Heart right ventricle (tissue), 16 donors: Measurements from ENCODE around the gene HK3. TPM values are rescaled to one million over a fixed set of nuclear protein-coding genes. Genes with fewer than 3 reads are reported as not detected.

ENCODE experiments used
- ATAC-seq, 8 donors: fragments of 200-7000 bp; cut with Tn5 transposase; one replicate each; pipeline ENCODE4 v1.9.1; 2020; ENCODE audit warnings: mild to moderate bottlenecking in 8 of 8, moderate library complexity in 8 of 8, moderate number of reproducible peaks in 1 of 8
- DNase-seq, 2 donors: peaks; one replicate each; pipeline ENCODE4 v3.0.0-alpha.2; 2020
- H3K27ac ChIP-seq, 10 donors: fragments of 200-600 bp; sonication (generic) in 2 of 10; one replicate each; pipeline versions ENCODE4 v1.5.0 to v1.8.0; 2020 to 2022; ENCODE audit warnings: mild to moderate bottlenecking in 3 of 10
- H3K27me3 ChIP-seq, 7 donors: fragments of 200-600 bp; one replicate each; pipeline ENCODE4 v1.8.0; 2021 to 2022; ENCODE audit warnings: mild to moderate bottlenecking in 2 of 7
- H3K36me3 ChIP-seq, 9 donors: fragments of 200-600 bp; sonication (generic) in 1 of 9; one replicate each; pipeline versions ENCODE4 v1.5.0 to v1.8.0; 2020 to 2022; ENCODE audit warnings: mild to moderate bottlenecking in 2 of 9
- H3K4me1 ChIP-seq, 9 donors: fragments of 200-600 bp; sonication (generic) in 1 of 9; one replicate each; pipeline versions ENCODE4 v1.5.0 to v1.8.0; 2020 to 2022; ENCODE audit warnings: mild to moderate bottlenecking in 4 of 9
- H3K4me3 ChIP-seq, 10 donors: fragments of 200-600 bp; sonication (generic) in 2 of 10; one replicate each; pipeline versions ENCODE4 v1.5.0 to v1.8.0; 2020 to 2022; ENCODE audit warnings: mild to moderate bottlenecking in 7 of 10, moderate library complexity in 2 of 10
- H3K9me3 ChIP-seq, 11 donors: fragments of 200-600 bp in 10 of 11; sonication (generic) in 2 of 11; one replicate each; pipeline versions ENCODE4 v1.5.0 to v1.8.0; 2013 to 2022; ENCODE audit warnings: mild to moderate bottlenecking in 2 of 11, control low read depth in 1 of 11, moderate library complexity in 1 of 11
- whole genome bisulfite sequencing, 2 donors: extraction: QIAGEN DNeasy Blood & Tissue Kit; methylation state at CpG; one replicate each; pipeline ENCODE4 v1.1.7; 2013; ENCODE audit warnings: inconsistent platforms in 1 of 2; 5-methylcytosine and 5-hydroxymethylcytosine counted together
- intact Hi-C, 10 donors: fragments of 100-400 bp; cut with DNase I; formaldehyde crosslinking; loops; one replicate each; pipeline versions ENCODE4 v1.11.1 to v1.14.2; 2022
- polyA plus RNA-seq, 2 donors: library from polyadenylated mRNA; stranded (reverse); fragments of 200-250 nt; gene quantifications; one replicate each; pipeline ENCODE4 v1.2.3, GENCODE V29; 2013
- total RNA-seq, 10 donors: library from RNA; stranded (reverse); fragmentation: NEBNext Ultra II Directional in 3 of 10; extraction: Animal tissue kit (Norgen Biotek cat#: 25700) in 3 of 10; gene quantifications; one replicate each; pipeline versions ENCODE4 v1.2.1 to v1.2.4, GENCODE V29; 2021 to 2023
- TF ChIP-seq, protein P1 (sequence below), 9 donors: fragments of 200-600 bp; sonication (generic) in 2 of 9; IDR thresholded peaks; one replicate each; pipeline versions ENCODE4 v1.5.0 to v1.8.0; 2021 to 2022; ENCODE audit warnings: antibody characterized with exemption in 9 of 9, mild to moderate bottlenecking in 5 of 9, moderate library complexity in 1 of 9
- donor health status: Arrhythmogenic right ventricular cardiomyopathy.
- donor health status: ischemic (EF 13 %, LVEDD 7.1; RV severe dilation, severe dysfunction).
- donor health status: healthy with polysubstance abuse.
- donor health status: DM: no; HTN: yes; CAD: no.
- donor health status: DM: no; HTN: no; CAD: no.
- donor health status: ischemic (EF 25% LVEDD 6.9; RV normal size, moderate dysfunction).
- donor health status: ischemic (EF 25% LVEDD 5.7; RV mildly dilated, moderate dysfunction).
- donor health status: healthy.
- donor health status: DM: yes; HTN: yes; CAD: no.
- donor health status: Ischemic cardiomyopathy.
- donor health status: ischemic (EF 35%, LVEDD 5.7; RV mildly dilated, moderate dysfunction).
- donor health status: nonischemic (EF 11% LVEDD 7.7; RV severe dilation, severe dysfunction).
- donor health status: DM: yes; HTN: yes; CAD: no.
- donor health status: PGD.
- donor health status: ischemic (EF 29% LVEDD 5.4; RV normal size, mild dysfunction).
- donor health status: nonischemic (EF 23%, LVEDD 6.1; RV moderate dilation, normal function).

The HK3 gene
- total and polyA plus RNA-seq, 12 donors: 0.68 to 18.7 (median 4.2) TPM

- intact Hi-C loops: no loop called here
- peaks cover 0 to 12% (median 0%) of the 10 kb centered on the region in 7 donors for H3K27me3 ChIP-seq
- TF ChIP-seq, protein P1, sequence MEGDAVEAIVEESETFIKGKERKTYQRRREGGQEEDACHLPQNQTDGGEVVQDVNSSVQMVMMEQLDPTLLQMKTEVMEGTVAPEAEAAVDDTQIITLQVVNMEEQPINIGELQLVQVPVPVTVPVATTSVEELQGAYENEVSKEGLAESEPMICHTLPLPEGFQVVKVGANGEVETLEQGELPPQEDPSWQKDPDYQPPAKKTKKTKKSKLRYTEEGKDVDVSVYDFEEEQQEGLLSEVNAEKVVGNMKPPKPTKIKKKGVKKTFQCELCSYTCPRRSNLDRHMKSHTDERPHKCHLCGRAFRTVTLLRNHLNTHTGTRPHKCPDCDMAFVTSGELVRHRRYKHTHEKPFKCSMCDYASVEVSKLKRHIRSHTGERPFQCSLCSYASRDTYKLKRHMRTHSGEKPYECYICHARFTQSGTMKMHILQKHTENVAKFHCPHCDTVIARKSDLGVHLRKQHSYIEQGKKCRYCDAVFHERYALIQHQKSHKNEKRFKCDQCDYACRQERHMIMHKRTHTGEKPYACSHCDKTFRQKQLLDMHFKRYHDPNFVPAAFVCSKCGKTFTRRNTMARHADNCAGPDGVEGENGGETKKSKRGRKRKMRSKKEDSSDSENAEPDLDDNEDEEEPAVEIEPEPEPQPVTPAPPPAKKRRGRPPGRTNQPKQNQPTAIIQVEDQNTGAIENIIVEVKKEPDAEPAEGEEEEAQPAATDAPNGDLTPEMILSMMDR (IDR thresholded peaks at IDR 0.05): no peak
- no peak for ATAC-seq
- peak overlapping the region in 1 of 10 donors; percentile 7 for H3K27ac ChIP-seq
- peaks cover 0 to 37% (median 0%) of the 10 kb centered on the region in 9 donors for H3K4me1 ChIP-seq
- H3K36me3 ChIP-seq: peaks cover 0 to 34% (median 0%) of the 10 kb centered on the region in 9 donors
- WGBS, 2 donors: 89 to 90% methylated on average over 6 of the region's 6 CpGs
- H3K4me3 ChIP-seq: no peak overlapping the region
- H3K9me3 ChIP-seq: no peaks in the 10 kb centered on the region
- DNase-seq: no peak
Measured at GRCh38 chr5:176894298-176894697, 4.8 kb downstream of the HK3 start.

GRCh38 chr5:176892663-176893062, 6.5 kb downstream of the HK3 start:
- Histone ChIP-seq H3K9me3 (no peaks in the 10 kb centered on the region), H3K27ac (no peak overlapping the region), H3K4me1 (peaks cover 0 to 36% (median 0%) of the 10 kb centered on the region in 9 donors), H3K27me3 (peaks cover 0 to 12% (median 0%) of the 10 kb centered on the region in 7 donors), H3K4me3 (no peak overlapping the region), H3K36me3 (peaks cover 0 to 51% (median 0%) of the 10 kb centered on the region in 9 donors)
- intact Hi-C loops: no loop called here
- no peak for DNase-seq
- WGBS, 2 donors: 52 to 53% methylated on average over 3 of the region's 3 CpGs
- ATAC-seq: no peak
- TF ChIP-seq, protein P1 (IDR thresholded peaks at IDR 0.05): no peak

GRCh38 chr5:176891331-176891958, 7.7 kb downstream of the HK3 start:
- DNase-seq: no peak
- Histone ChIP-seq H3K4me1 (peaks cover 0 to 29% (median 0%) of the 10 kb centered on the region in 9 donors), H3K27ac (no peak overlapping the region), H3K4me3 (no peak overlapping the region), H3K27me3 (peaks cover 0 to 12% (median 0%) of the 10 kb centered on the region in 7 donors), H3K36me3 (peaks cover 0 to 63% (median 0%) of the 10 kb centered on the region in 9 donors), H3K9me3 (no peaks in the 10 kb centered on the region)
- TF ChIP-seq, protein P1 (IDR thresholded peaks at IDR 0.05): no peak
- ATAC-seq: no peak
- 84% methylated on average over 9 of the region's 9 CpGs for WGBS, 2 donors
- intact Hi-C loops: no loop called here

DNA sequence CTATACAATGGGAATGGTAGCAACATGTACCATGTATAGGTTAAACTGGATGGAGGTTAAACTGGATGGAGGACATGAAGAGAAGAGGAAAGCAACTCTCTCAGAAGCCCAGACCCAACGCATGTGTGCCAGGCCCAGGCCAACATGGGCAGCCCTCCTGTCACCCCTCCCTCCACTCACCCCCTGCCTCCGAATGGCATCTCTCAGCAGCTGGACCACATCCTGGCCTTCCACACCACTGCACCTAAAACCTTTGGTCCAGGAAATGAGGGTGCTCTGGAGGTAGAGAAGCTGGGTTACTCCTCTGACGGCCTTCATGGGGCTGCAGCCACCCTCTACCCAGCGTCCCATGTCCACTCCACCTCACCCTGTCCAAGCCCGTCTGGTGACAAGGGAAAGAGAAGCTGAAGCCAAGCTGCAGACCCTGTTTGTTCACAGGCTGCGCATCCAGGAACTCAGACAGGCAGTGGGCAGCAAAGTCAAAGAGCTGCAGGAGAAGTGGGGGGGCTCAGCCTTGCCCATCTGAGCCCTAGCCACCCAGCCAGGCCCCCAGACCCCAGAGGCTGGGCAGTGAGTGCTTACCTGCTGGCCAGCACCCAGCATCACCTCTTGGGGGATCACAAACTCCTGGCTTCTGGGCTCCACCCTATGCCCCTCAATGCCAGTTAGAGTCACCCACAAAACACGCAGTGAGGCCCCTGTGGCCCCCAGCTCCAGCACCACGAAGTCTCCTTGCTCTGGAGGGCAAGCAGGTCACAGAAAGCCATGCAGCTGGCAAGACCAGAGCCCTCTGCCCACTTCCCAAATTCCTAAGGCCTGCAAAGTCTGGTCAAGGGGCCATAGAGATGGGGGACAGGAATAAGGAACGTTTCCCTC, 8.5 kb downstream of the HK3 start:
- 76 to 82% methylated on average over 9 of the region's 9 CpGs for WGBS, 2 donors
- no peaks in the 10 kb centered on the region for H3K9me3 ChIP-seq
- H3K36me3 ChIP-seq: peaks cover 0 to 68% (median 0%) of the 10 kb centered on the region in 9 donors
- TF ChIP-seq, protein P1 (IDR thresholded peaks at IDR 0.05): no peak
- H3K4me1 ChIP-seq: peaks cover 0 to 22% (median 0%) of the 10 kb centered on the region in 9 donors
- H3K27ac ChIP-seq: no peak overlapping the region
- intact Hi-C loops: no loop called here
- H3K27me3 ChIP-seq: peaks cover 0 to 12% (median 0%) of the 10 kb centered on the region in 7 donors
- ATAC-seq: no peak
- no peak overlapping the region for H3K4me3 ChIP-seq
- DNase-seq: no peak
